Heart left ventricle (tissue), 13 donors: ENCODE data around the gene SCAF4.

ENCODE experiments used
- POLR2A ChIP-seq, 2 donors: fragments of 450-650 bp; IDR thresholded peaks; one replicate each; pipeline ENCODE4 v1.6.1; 2017; ENCODE audit warnings: antibody characterized with exemption in 2 of 2, mild to moderate bottlenecking in 2 of 2, moderate library complexity in 2 of 2
- TF ChIP-seq, protein P1 (sequence below), 12 donors: fragments of 200-600 bp; sonication (generic) in 4 of 12; IDR thresholded peaks; one replicate each; pipeline versions ENCODE4 v1.5.0 to v1.8.0; 2018 to 2022; ENCODE audit warnings: antibody characterized with exemption in 12 of 12, mild to moderate bottlenecking in 5 of 12
- donor health status: ischemic (EF 13 %, LVEDD 7.1; RV severe dilation, severe dysfunction).
- donor health status: DM: no; HTN: yes; CAD: no.
- donor health status: DM: no; HTN: no; CAD: no.
- donor health status: ischemic (EF 25% LVEDD 6.9; RV normal size, moderate dysfunction).
- donor health status: ischemic (EF 25% LVEDD 5.7; RV mildly dilated, moderate dysfunction).
- donor health status: ischemic (EF 35%, LVEDD 5.7; RV mildly dilated, moderate dysfunction).
- donor health status: nonischemic (EF 11% LVEDD 7.7; RV severe dilation, severe dysfunction).
- donor health status: DM: yes; HTN: yes; CAD: no.
- donor health status: PGD.
- donor health status: ischemic (EF 29% LVEDD 5.4; RV normal size, mild dysfunction).
- donor health status: nonischemic (EF 23%, LVEDD 6.1; RV moderate dilation, normal function).

DNA sequence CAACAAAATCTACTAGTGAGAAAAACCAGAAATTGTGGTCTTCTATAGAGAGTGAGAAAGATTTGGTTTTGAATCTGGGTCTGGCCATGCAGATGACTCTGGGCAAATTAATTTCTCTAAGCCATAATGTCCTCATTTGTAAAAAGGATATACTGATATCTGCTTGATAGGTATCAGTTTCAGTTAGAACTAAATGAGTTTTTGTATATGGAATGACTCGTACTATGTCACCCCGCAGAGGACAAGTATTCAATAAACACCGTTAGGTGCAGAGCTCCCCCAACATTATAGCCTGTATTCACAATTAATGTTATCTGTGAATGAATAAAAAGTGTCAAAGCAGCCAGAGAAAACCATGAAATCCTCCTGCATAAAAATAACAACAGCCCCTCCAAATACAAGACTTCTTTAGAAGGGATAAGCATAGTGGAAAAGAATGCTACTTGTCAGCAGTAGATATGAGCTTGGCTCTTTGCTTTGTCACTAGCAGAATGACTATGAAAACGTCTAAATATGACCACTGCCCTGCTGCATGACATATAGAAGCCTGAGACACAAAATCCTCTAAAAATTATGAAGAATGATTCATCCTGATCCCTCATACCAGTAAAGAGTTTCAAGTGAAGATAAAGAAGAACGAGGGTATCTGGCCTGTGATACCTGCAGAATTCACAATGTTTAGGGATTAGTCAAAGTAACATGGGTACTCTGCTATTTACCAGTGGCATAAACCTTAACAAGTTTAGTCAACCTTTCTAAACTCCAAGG lies 17.8 kb downstream of the SCAF4 start:
- TF ChIP-seq, protein P1, sequence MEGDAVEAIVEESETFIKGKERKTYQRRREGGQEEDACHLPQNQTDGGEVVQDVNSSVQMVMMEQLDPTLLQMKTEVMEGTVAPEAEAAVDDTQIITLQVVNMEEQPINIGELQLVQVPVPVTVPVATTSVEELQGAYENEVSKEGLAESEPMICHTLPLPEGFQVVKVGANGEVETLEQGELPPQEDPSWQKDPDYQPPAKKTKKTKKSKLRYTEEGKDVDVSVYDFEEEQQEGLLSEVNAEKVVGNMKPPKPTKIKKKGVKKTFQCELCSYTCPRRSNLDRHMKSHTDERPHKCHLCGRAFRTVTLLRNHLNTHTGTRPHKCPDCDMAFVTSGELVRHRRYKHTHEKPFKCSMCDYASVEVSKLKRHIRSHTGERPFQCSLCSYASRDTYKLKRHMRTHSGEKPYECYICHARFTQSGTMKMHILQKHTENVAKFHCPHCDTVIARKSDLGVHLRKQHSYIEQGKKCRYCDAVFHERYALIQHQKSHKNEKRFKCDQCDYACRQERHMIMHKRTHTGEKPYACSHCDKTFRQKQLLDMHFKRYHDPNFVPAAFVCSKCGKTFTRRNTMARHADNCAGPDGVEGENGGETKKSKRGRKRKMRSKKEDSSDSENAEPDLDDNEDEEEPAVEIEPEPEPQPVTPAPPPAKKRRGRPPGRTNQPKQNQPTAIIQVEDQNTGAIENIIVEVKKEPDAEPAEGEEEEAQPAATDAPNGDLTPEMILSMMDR (IDR thresholded peaks at IDR 0.05): no peak
- TF ChIP-seq POLR2A (IDR thresholded peaks at IDR 0.05): no peak
